Peyer's patch (tissue), 4 donors: Measurements from ENCODE around the gene UMODL1. TPM values are rescaled to one million over a fixed set of nuclear protein-coding genes. Genes with fewer than 3 reads are reported as not detected.

Experiments used
- DNase-seq, 3 donors: peaks; one replicate each; pipeline ENCODE4 v3.0.0-alpha.2; 2017 to 2019
- H3K27ac ChIP-seq, 4 donors: fragments of 200-600 bp; sonication (generic); one replicate each; pipeline ENCODE4 v1.5.1; 2016 to 2019
- H3K27me3 ChIP-seq, 2 donors: fragments of 200-600 bp; sonication (generic); one replicate each; pipeline ENCODE4 v1.5.1; 2019
- H3K36me3 ChIP-seq, 3 donors: fragments of 200-600 bp; sonication (generic); one replicate each; pipeline ENCODE4 v1.5.1; 2016 to 2019
- H3K4me1 ChIP-seq, 4 donors: fragments of 200-600 bp; sonication (generic); one replicate each; pipeline ENCODE4 v1.5.1; 2016 to 2019
- H3K4me3 ChIP-seq, 4 donors: fragments of 200-600 bp; sonication (generic); 1 replicate in 3 of 4; 2 replicates in 1 of 4; pipeline ENCODE4 v1.5.1; 2016 to 2019; ENCODE audit warnings: mild to moderate bottlenecking in 1 of 4
- H3K9me3 ChIP-seq, 4 donors: fragments of 200-600 bp; sonication (generic); one replicate each; pipeline ENCODE4 v1.5.1; 2016 to 2019; ENCODE audit warnings: mild to moderate bottlenecking in 1 of 4
- CTCF ChIP-seq, 6 experiments: fragments of 450-650 bp in 4 of 6; fragments of 200-600 bp in 2 of 6; sonication (generic) in 1 of 6; IDR thresholded peaks; one replicate each; pipeline ENCODE4 v1.5.1; 2017 to 2019; ENCODE audit warnings: antibody characterized with exemption in 6 of 6, mild to moderate bottlenecking in 3 of 6, moderate library complexity in 1 of 6
- POLR2A ChIP-seq, 2 donors: fragments of 450-650 bp; IDR thresholded peaks; one replicate each; pipeline ENCODE4 v1.5.1; 2017; ENCODE audit warnings: antibody characterized with exemption in 2 of 2, mild to moderate bottlenecking in 2 of 2, moderate library complexity in 2 of 2
- total RNA-seq, 4 donors: library from RNA; depleted of rRNA; stranded (reverse); fragments of >200 nt; gene quantifications; one replicate each; pipeline ENCODE4 v1.1.0, GENCODE V29; 2016

Gene UMODL1
- under 1 TPM in 3 of 4 donors, not detected in 1; 0.53 to 0.95 (median 0.83) TPM for total RNA-seq

- Histone ChIP-seq H3K4me3 (no peak within 1 kb of the TSS), H3K27ac (no peak within 1 kb of the TSS), H3K36me3 (no peaks in the 10 kb centered on the region), H3K9me3 (no peaks in the 10 kb centered on the region), H3K27me3 (no peaks in the 10 kb centered on the region), H3K4me1 (no peaks in the 10 kb centered on the region)
- peak in 1 of 3 donors; percentile 37 for DNase-seq
- no peak for TF ChIP-seq CTCF (IDR thresholded peaks at IDR 0.05)
- no peak for TF ChIP-seq POLR2A (IDR thresholded peaks at IDR 0.05)
These were observed at the start of gene UMODL1 for GRCh38 chr21:42071146-42071737. TSS of gene UMODL1 (plus strand) at chr21:42071317. CDS start at chr21:42071317, 0 bp downstream.

GRCh38 chr21:42021371-42022090, 49.6 kb upstream of the UMODL1 start:
- Histone ChIP-seq H3K27ac (no peak overlapping the region), H3K4me1 (no peaks in the 10 kb centered on the region), H3K9me3 (no peaks in the 10 kb centered on the region), H3K36me3 (no peaks in the 10 kb centered on the region), H3K4me3 (no peak overlapping the region), H3K27me3 (no peaks in the 10 kb centered on the region)
- TF ChIP-seq POLR2A (IDR thresholded peaks at IDR 0.05): no peak
- no peak for TF ChIP-seq CTCF (IDR thresholded peaks at IDR 0.05)
- no peak for DNase-seq

GRCh38 chr21:42022091-42022430, 49.1 kb upstream of the UMODL1 start:
- Histone ChIP-seq H3K36me3 (no peaks in the 10 kb centered on the region), H3K27me3 (no peaks in the 10 kb centered on the region), H3K4me3 (no peak overlapping the region), H3K4me1 (no peaks in the 10 kb centered on the region), H3K9me3 (no peaks in the 10 kb centered on the region), H3K27ac (no peak overlapping the region)
- TF ChIP-seq POLR2A (IDR thresholded peaks at IDR 0.05) (no peak), CTCF (IDR thresholded peaks at IDR 0.05) (no peak)
- no peak for DNase-seq

GRCh38 chr21:42022906-42023305, 48.2 kb upstream of the UMODL1 start:
- no peak overlapping the region for H3K4me3 ChIP-seq
- H3K36me3 ChIP-seq: no peaks in the 10 kb centered on the region
- TF ChIP-seq CTCF (IDR thresholded peaks at IDR 0.05) (no peak), POLR2A (IDR thresholded peaks at IDR 0.05) (no peak)
- H3K27me3 ChIP-seq: no peaks in the 10 kb centered on the region
- DNase-seq: no peak
- no peaks in the 10 kb centered on the region for H3K4me1 ChIP-seq
- H3K9me3 ChIP-seq: no peaks in the 10 kb centered on the region
- no peak overlapping the region for H3K27ac ChIP-seq

- Histone ChIP-seq H3K4me1 (no peaks in the 10 kb centered on the region), H3K27ac (no peak overlapping the region), H3K4me3 (no peak overlapping the region), H3K27me3 (no peaks in the 10 kb centered on the region), H3K36me3 (no peaks in the 10 kb centered on the region), H3K9me3 (no peaks in the 10 kb centered on the region)
- no peak for TF ChIP-seq POLR2A (IDR thresholded peaks at IDR 0.05)
- no peak for TF ChIP-seq CTCF (IDR thresholded peaks at IDR 0.05)
- DNase-seq: no peak
These were observed 45.6 kb upstream of the UMODL1 start for GRCh38 chr21:42025376-42026081.
